Measurements from ENCODE around the gene AKR1C4. TPM values are rescaled to one million over a fixed set of nuclear protein-coding genes. Genes with fewer than 3 reads are reported as not detected.

Gene AKR1C4
- total and polyA plus RNA-seq, 2 donors (not counting 1 experiment from before 2014, with no cell fraction given) = not detected

DNA sequence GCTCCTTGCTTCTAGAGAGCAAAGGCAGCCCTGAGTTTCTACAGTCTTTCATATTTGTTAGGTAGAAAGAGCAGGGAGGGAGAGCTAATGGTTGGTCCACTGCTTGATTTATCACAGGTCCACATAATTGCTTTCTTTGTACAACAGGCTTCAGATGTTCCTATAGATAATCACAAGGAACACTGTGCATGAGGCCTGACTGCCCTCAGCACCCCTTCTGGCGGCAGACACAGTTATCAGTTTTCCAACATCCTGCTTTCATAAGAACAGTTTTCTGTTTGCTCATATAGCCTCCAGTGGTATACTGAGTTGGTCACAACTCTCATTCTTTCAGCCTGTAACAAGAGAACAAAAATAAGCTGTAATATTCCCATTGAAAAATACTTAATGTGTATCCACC lies 69.7 kb downstream of the AKR1C4 start:
- H3K9ac ChIP-seq (ENCODE audit: insufficient read depth, low read length) = no peak overlapping the region
- H3K79me2 ChIP-seq (ENCODE audit: control insufficient read depth, insufficient read depth, low read length) = no peaks in the 10 kb centered on the region
- H3K9me3 ChIP-seq (ENCODE audit: control insufficient read depth, insufficient read depth, low read depth, low read length) = no peaks in the 10 kb centered on the region
- no peak overlapping the region for H3K4me3 ChIP-seq (replicated peaks in 1 of 4; ENCODE audit: control extremely low read depth in 1 of 4, insufficient read depth in 1 of 4, low read depth in 3 of 4, low read length in 4 of 4)
- no peaks in the 10 kb centered on the region for H3K27me3 ChIP-seq (ENCODE audit: control insufficient read depth, insufficient read depth, low read length)
- no peak overlapping the region for H3K4me2 ChIP-seq (ENCODE audit: extremely low read depth, insufficient read depth, low read length)
- TF ChIP-seq, protein P1, sequence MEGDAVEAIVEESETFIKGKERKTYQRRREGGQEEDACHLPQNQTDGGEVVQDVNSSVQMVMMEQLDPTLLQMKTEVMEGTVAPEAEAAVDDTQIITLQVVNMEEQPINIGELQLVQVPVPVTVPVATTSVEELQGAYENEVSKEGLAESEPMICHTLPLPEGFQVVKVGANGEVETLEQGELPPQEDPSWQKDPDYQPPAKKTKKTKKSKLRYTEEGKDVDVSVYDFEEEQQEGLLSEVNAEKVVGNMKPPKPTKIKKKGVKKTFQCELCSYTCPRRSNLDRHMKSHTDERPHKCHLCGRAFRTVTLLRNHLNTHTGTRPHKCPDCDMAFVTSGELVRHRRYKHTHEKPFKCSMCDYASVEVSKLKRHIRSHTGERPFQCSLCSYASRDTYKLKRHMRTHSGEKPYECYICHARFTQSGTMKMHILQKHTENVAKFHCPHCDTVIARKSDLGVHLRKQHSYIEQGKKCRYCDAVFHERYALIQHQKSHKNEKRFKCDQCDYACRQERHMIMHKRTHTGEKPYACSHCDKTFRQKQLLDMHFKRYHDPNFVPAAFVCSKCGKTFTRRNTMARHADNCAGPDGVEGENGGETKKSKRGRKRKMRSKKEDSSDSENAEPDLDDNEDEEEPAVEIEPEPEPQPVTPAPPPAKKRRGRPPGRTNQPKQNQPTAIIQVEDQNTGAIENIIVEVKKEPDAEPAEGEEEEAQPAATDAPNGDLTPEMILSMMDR (conservative IDR thresholded peaks at IDR 0.05 in 1 of 2, IDR thresholded peaks at IDR 0.05 in 1 of 2; ENCODE audit: low read depth in 1 of 2, low read length in 2 of 2) = no peak
- no peak for TF ChIP-seq EZH2 (IDR thresholded peaks at IDR 0.05; ENCODE audit: low read length, missing control alignments)
- no peak overlapping the region for H2AFZ ChIP-seq (ENCODE audit: low read length)
- no peak for DNase-seq (ENCODE audit: low read depth in 2 of 2)
- no peaks in the 10 kb centered on the region for H3K36me3 ChIP-seq (ENCODE audit: control insufficient read depth, insufficient read depth, low read length)
- no peaks in the 10 kb centered on the region for H3K4me1 ChIP-seq (ENCODE audit: control insufficient read depth, extremely low read depth, insufficient read depth, low read length)
- no peaks in the 10 kb centered on the region for H4K20me1 ChIP-seq (ENCODE audit: control insufficient read depth, extremely low read depth, insufficient read depth, low read length)
- H3K27ac ChIP-seq (ENCODE audit: insufficient read depth, low read length) = no peak overlapping the region

DNA sequence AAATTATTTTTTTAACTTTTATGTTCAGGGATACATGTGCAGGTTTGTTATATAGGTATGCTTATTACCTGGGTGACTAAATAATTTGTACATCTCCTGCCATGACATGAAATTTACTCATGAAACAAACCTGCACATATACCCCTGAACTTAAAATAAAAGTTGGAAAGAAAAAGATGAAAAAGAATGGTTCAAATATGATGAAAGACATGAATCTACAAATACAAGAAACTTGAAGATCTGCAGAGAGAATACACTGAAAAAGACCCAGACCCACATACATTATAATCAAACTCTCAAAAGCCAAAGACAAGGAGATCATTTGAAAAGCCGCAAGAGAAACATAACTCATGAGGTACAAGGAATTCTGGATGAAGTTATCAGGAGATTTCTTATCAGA lies 70.2 kb downstream of the AKR1C4 start:
- Histone ChIP-seq H3K79me2 (ENCODE audit: control insufficient read depth, insufficient read depth, low read length) (no peaks in the 10 kb centered on the region), H3K27ac (ENCODE audit: insufficient read depth, low read length) (no peak overlapping the region), H3K4me2 (ENCODE audit: extremely low read depth, insufficient read depth, low read length) (no peak overlapping the region), H3K4me3 (replicated peaks in 1 of 4; ENCODE audit: control extremely low read depth in 1 of 4, insufficient read depth in 1 of 4, low read depth in 3 of 4, low read length in 4 of 4) (no peak overlapping the region), H3K4me1 (ENCODE audit: control insufficient read depth, extremely low read depth, insufficient read depth, low read length) (no peaks in the 10 kb centered on the region), H3K27me3 (ENCODE audit: control insufficient read depth, insufficient read depth, low read length) (no peaks in the 10 kb centered on the region), H3K36me3 (ENCODE audit: control insufficient read depth, insufficient read depth, low read length) (no peaks in the 10 kb centered on the region), H2AFZ (ENCODE audit: low read length) (no peak overlapping the region), H4K20me1 (ENCODE audit: control insufficient read depth, extremely low read depth, insufficient read depth, low read length) (no peaks in the 10 kb centered on the region), H3K9ac (ENCODE audit: insufficient read depth, low read length) (no peak overlapping the region), H3K9me3 (ENCODE audit: control insufficient read depth, insufficient read depth, low read depth, low read length) (no peaks in the 10 kb centered on the region)
- DNase-seq (ENCODE audit: low read depth in 2 of 2) = no peak
- no peak for TF ChIP-seq EZH2 (IDR thresholded peaks at IDR 0.05; ENCODE audit: low read length, missing control alignments)
- TF ChIP-seq, protein P1 (conservative IDR thresholded peaks at IDR 0.05 in 1 of 2, IDR thresholded peaks at IDR 0.05 in 1 of 2; ENCODE audit: low read depth in 1 of 2, low read length in 2 of 2) = no peak

DNA sequence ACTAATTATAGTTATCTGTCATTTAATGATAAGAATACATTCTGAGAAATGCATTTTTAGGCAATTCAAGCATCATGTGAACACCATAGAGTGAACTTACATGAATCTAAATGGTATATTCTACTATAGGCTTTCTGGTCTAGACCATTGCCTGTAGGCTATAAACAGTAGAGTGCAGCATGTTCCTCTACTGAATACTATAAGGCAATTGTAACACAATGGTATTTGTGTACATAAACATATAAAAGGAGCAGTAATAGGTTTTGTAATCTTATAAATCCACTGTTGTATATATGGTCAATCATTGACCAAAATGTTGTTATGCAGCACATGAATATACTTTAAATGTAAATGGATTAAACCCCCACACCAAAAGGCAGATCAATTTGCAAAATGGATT lies 71.6 kb downstream of the AKR1C4 start:
- DNase-seq (ENCODE audit: low read depth in 2 of 2) = no peak
- no peaks in the 10 kb centered on the region for H3K79me2 ChIP-seq (ENCODE audit: control insufficient read depth, insufficient read depth, low read length)
- TF ChIP-seq, protein P1 (conservative IDR thresholded peaks at IDR 0.05 in 1 of 2, IDR thresholded peaks at IDR 0.05 in 1 of 2; ENCODE audit: low read depth in 1 of 2, low read length in 2 of 2) = no peak

More for the DNA sequence above, 71.6 kb downstream of the AKR1C4 start:
- no peaks in the 10 kb centered on the region for H3K4me1 ChIP-seq (ENCODE audit: control insufficient read depth, extremely low read depth, insufficient read depth, low read length)
- H3K27me3 ChIP-seq (ENCODE audit: control insufficient read depth, insufficient read depth, low read length) = no peaks in the 10 kb centered on the region
- no peak overlapping the region for H3K4me3 ChIP-seq (replicated peaks in 1 of 4; ENCODE audit: control extremely low read depth in 1 of 4, insufficient read depth in 1 of 4, low read depth in 3 of 4, low read length in 4 of 4)
- no peak overlapping the region for H2AFZ ChIP-seq (ENCODE audit: low read length)
- no peak overlapping the region for H3K27ac ChIP-seq (ENCODE audit: insufficient read depth, low read length)
- no peaks in the 10 kb centered on the region for H3K9me3 ChIP-seq (ENCODE audit: control insufficient read depth, insufficient read depth, low read depth, low read length)
- no peak overlapping the region for H3K4me2 ChIP-seq (ENCODE audit: extremely low read depth, insufficient read depth, low read length)
- H3K9ac ChIP-seq (ENCODE audit: insufficient read depth, low read length) = no peak overlapping the region
- no peaks in the 10 kb centered on the region for H4K20me1 ChIP-seq (ENCODE audit: control insufficient read depth, extremely low read depth, insufficient read depth, low read length)
- no peaks in the 10 kb centered on the region for H3K36me3 ChIP-seq (ENCODE audit: control insufficient read depth, insufficient read depth, low read length)

Other genes starting within 250 kb of the AKR1C4 start
- 72.2 and 154 TPM in 2 replicates for gene AKR1C1, start 233.4 kb upstream of the AKR1C4 start, total RNA-seq
- gene AKR1C1, start 233.4 kb upstream of the AKR1C4 start, polyA plus RNA-seq = 92.9 and 118 TPM in 2 replicates
- gene AKR1C2, start 193.0 kb upstream of the AKR1C4 start, total RNA-seq = 10.6 and 13.4 TPM in 2 replicates
- gene AKR1C2, start 193.0 kb upstream of the AKR1C4 start, polyA plus RNA-seq = 12.1 and 14.6 TPM in 2 replicates
- gene AKR1C3, start 102.4 kb upstream of the AKR1C4 start, total RNA-seq = 44.3 and 63.7 TPM in 2 replicates
- gene AKR1C3, start 102.4 kb upstream of the AKR1C4 start, polyA plus RNA-seq = 18.8 and 36.3 TPM in 2 replicates
- gene AKR1C8, start 11.7 kb upstream of the AKR1C4 start, total RNA-seq = not detected in 2 replicates
- not detected in 2 replicates for gene AKR1C8, start 11.7 kb upstream of the AKR1C4 start, polyA plus RNA-seq
- not detected in 2 replicates for gene UCN3, start 168.1 kb downstream of the AKR1C4 start, total RNA-seq
- gene UCN3, start 168.1 kb downstream of the AKR1C4 start, polyA plus RNA-seq = not detected in 2 replicates
- gene TUBAL3, start 208.0 kb downstream of the AKR1C4 start, total RNA-seq = not detected in 2 replicates
- gene TUBAL3, start 208.0 kb downstream of the AKR1C4 start, polyA plus RNA-seq = not detected in 2 replicates
- 32.1 and 45.4 TPM in 2 replicates for gene NET1, start 215.7 kb downstream of the AKR1C4 start, total RNA-seq
- gene NET1, start 215.7 kb downstream of the AKR1C4 start, polyA plus RNA-seq = 7.2 and 24.8 TPM in 2 replicates